Suprapubic skin (tissue), 4 donors: Measurements from ENCODE around the gene STK32B. TPM values are rescaled to one million over a fixed set of nuclear protein-coding genes. Genes with fewer than 3 reads are reported as not detected.

ENCODE experiments used
- DNase-seq, 2 donors: peaks; one replicate each; pipeline ENCODE4 v3.0.0-alpha.2; 2019; ENCODE audit warnings: low spot score in 2 of 2
- H3K27ac ChIP-seq: fragments of 200-600 bp; sonication (generic); one replicate; pipeline ENCODE4 v1.5.1; 2019
- H3K27me3 ChIP-seq: fragments of 200-600 bp; sonication (generic); one replicate; pipeline ENCODE4 v1.5.1; 2019
- H3K36me3 ChIP-seq: fragments of 200-600 bp; sonication (generic); one replicate; pipeline ENCODE4 v1.5.1; 2019
- H3K4me1 ChIP-seq: fragments of 200-600 bp; sonication (generic); one replicate; pipeline ENCODE4 v1.5.1; 2019
- H3K4me3 ChIP-seq: fragments of 200-600 bp; sonication (generic); one replicate; pipeline ENCODE4 v1.5.1; 2019; ENCODE audit warnings: mild to moderate bottlenecking
- H3K9me3 ChIP-seq: fragments of 200-600 bp; sonication (generic); one replicate; pipeline ENCODE4 v1.5.1; 2019
- EP300 ChIP-seq: sonication (generic); formaldehyde crosslinking; IDR thresholded peaks from one replicate; pipeline ENCODE4 v1.6.1; 2017; ENCODE audit warnings: antibody characterized with exemption
- POLR2A ChIP-seq, 2 donors: fragments of 450-650 bp; IDR thresholded peaks; one replicate each; pipeline ENCODE4 v1.6.1; 2017; ENCODE audit warnings: antibody characterized with exemption in 2 of 2, mild to moderate bottlenecking in 2 of 2, moderate library complexity in 2 of 2
- POLR2AphosphoS5 ChIP-seq, 3 donors: sonication (generic); formaldehyde crosslinking; IDR thresholded peaks; one replicate each; pipeline ENCODE4 v1.6.1; 2017; ENCODE audit warnings: antibody characterized with exemption in 3 of 3
- WGBS: methylation state at CpG from one replicate; pipeline ENCODE4 v1.1.5; 2018; 5-methylcytosine and 5-hydroxymethylcytosine counted together
- total RNA-seq, 4 donors: library from RNA; depleted of rRNA; stranded (reverse); fragments of >200 nt; gene quantifications; one replicate each; pipeline ENCODE4 v1.1.0, GENCODE V29; 2016
- TF ChIP-seq, protein P1 (sequence below), 2 donors: fragments of 200-600 bp in 1 of 2; fragments of 450-650 bp in 1 of 2; sonication (generic) in 1 of 2; IDR thresholded peaks; one replicate each; pipeline ENCODE4 v1.5.1; 2016 to 2019; ENCODE audit warnings: antibody characterized with exemption in 2 of 2, mild to moderate bottlenecking in 1 of 2, moderate library complexity in 1 of 2

STK32B gene
- total RNA-seq, 4 donors from 2014 or later = 0.76 to 2.2 (median 1.2) TPM

- no peak for DNase-seq
- 26% methylated on average over 2 of the region's 2 CpGs for WGBS
Observed at GRCh38 chr4:5144384-5144783, 93.1 kb downstream of the STK32B start.

GRCh38 chr4:5146248-5146647 lies 95.0 kb downstream of the STK32B start:
- DNase-seq = no peak
- WGBS = 83% methylated on average over 6 of the region's 6 CpGs
- TF ChIP-seq, protein P1, sequence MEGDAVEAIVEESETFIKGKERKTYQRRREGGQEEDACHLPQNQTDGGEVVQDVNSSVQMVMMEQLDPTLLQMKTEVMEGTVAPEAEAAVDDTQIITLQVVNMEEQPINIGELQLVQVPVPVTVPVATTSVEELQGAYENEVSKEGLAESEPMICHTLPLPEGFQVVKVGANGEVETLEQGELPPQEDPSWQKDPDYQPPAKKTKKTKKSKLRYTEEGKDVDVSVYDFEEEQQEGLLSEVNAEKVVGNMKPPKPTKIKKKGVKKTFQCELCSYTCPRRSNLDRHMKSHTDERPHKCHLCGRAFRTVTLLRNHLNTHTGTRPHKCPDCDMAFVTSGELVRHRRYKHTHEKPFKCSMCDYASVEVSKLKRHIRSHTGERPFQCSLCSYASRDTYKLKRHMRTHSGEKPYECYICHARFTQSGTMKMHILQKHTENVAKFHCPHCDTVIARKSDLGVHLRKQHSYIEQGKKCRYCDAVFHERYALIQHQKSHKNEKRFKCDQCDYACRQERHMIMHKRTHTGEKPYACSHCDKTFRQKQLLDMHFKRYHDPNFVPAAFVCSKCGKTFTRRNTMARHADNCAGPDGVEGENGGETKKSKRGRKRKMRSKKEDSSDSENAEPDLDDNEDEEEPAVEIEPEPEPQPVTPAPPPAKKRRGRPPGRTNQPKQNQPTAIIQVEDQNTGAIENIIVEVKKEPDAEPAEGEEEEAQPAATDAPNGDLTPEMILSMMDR (IDR thresholded peaks at IDR 0.05) = no peak
- TF ChIP-seq POLR2AphosphoS5 (IDR thresholded peaks at IDR 0.05) (no peak), EP300 (no peak), POLR2A (IDR thresholded peaks at IDR 0.05) (no peak)

More at GRCh38 chr4:5144384-5144783, 93.1 kb downstream of the STK32B start:
- Histone ChIP-seq H3K9me3 (no peaks in the 10 kb centered on the region), H3K36me3 (no peaks in the 10 kb centered on the region), H3K27me3 (no peaks in the 10 kb centered on the region), H3K4me3 (no peak overlapping the region), H3K27ac (no peak overlapping the region), H3K4me1 (no peaks in the 10 kb centered on the region)
- TF ChIP-seq POLR2A (IDR thresholded peaks at IDR 0.05) = no peak
- no peak for TF ChIP-seq EP300
- TF ChIP-seq POLR2AphosphoS5 (IDR thresholded peaks at IDR 0.05) = no peak
- TF ChIP-seq, protein P1 (IDR thresholded peaks at IDR 0.05) = no peak

GRCh38 chr4:5152521-5152920 lies 101.2 kb downstream of the STK32B start:
- no peaks in the 10 kb centered on the region for H3K9me3 ChIP-seq
- no peaks in the 10 kb centered on the region for H3K36me3 ChIP-seq
- no peak overlapping the region for H3K27ac ChIP-seq
- H3K4me3 ChIP-seq = no peak overlapping the region
- TF ChIP-seq POLR2A (IDR thresholded peaks at IDR 0.05) (no peak), POLR2AphosphoS5 (IDR thresholded peaks at IDR 0.05) (no peak), EP300 (no peak)
- TF ChIP-seq, protein P1 (IDR thresholded peaks at IDR 0.05) = no peak
- WGBS = 76% methylated on average over 6 of the region's 6 CpGs
- peaks cover 3% of the 10 kb centered on the region for H3K4me1 ChIP-seq
- no peaks in the 10 kb centered on the region for H3K27me3 ChIP-seq
- DNase-seq = no peak

More at GRCh38 chr4:5146248-5146647, 95.0 kb downstream of the STK32B start:
- Histone ChIP-seq H3K27me3 (no peaks in the 10 kb centered on the region), H3K4me1 (no peaks in the 10 kb centered on the region), H3K36me3 (no peaks in the 10 kb centered on the region), H3K4me3 (no peak overlapping the region), H3K27ac (no peak overlapping the region), H3K9me3 (no peaks in the 10 kb centered on the region)

- WGBS = 38% methylated on average over 3 of the region's 3 CpGs
- Histone ChIP-seq H3K9me3 (no peaks in the 10 kb centered on the region), H3K27me3 (no peaks in the 10 kb centered on the region), H3K4me1 (peaks cover 3% of the 10 kb centered on the region), H3K27ac (no peak overlapping the region), H3K4me3 (no peak overlapping the region), H3K36me3 (no peaks in the 10 kb centered on the region)
- DNase-seq = no peak
- TF ChIP-seq, protein P1 (IDR thresholded peaks at IDR 0.05) = no peak
- no peak for TF ChIP-seq POLR2AphosphoS5 (IDR thresholded peaks at IDR 0.05)
- TF ChIP-seq POLR2A (IDR thresholded peaks at IDR 0.05) = no peak
- TF ChIP-seq EP300 = no peak
Observed at GRCh38 chr4:5156682-5157081, 105.4 kb downstream of the STK32B start.

- TF ChIP-seq POLR2A (IDR thresholded peaks at IDR 0.05) (no peak), POLR2AphosphoS5 (IDR thresholded peaks at IDR 0.05) (no peak), EP300 (no peak)
- TF ChIP-seq, protein P1 (IDR thresholded peaks at IDR 0.05) = no peak
- Histone ChIP-seq H3K27ac (no peak overlapping the region), H3K9me3 (no peaks in the 10 kb centered on the region), H3K36me3 (no peaks in the 10 kb centered on the region), H3K4me1 (peaks cover 3% of the 10 kb centered on the region), H3K4me3 (no peak overlapping the region), H3K27me3 (no peaks in the 10 kb centered on the region)
- 66% methylated on average over 17 of the region's 17 CpGs for WGBS
- no peak for DNase-seq
Observed at GRCh38 chr4:5157791-5158770, 106.8 kb downstream of the STK32B start.
